Limb (tissue), 2 donors: ENCODE data around the gene RANBP10.

Experiments
- DNase-seq, 2 donors: peaks; one replicate each; pipeline ENCODE4 v3.0.0-alpha.2; 2016; ENCODE audit errors: extremely low spot score in 2 of 2

The RANBP10 gene

DNA sequence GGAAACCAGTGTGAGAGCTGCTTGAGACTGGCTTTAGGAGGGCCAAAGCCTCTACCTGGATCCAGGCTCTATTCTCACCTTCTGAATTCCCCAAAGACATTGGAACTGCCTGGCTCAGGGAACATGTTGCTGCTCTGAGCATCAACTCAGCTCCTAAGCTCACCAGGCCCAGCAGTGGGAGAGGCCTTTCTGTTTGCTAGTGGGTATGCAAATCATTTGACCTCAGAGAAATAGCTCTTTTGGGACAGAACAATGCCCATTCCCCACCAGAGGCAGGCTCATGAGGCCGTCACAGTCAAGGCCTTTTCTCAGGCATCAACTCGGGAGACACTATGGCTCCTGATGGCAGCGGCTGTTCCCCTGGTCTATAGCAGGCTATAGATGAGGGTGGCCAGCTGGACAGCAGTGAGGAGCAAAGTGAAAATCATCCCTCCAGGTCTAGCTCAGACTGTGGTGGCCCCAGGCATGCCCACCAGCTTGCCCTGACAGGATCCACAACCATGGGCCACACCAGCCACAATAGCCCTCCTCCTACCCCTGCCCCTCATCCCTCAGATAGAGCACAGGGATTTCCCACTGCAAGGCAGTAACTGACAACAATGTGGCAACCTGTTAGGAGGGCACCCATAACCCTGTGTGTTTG, 56.8 kb downstream of the RANBP10 start:
- no peak for DNase-seq

DNA sequence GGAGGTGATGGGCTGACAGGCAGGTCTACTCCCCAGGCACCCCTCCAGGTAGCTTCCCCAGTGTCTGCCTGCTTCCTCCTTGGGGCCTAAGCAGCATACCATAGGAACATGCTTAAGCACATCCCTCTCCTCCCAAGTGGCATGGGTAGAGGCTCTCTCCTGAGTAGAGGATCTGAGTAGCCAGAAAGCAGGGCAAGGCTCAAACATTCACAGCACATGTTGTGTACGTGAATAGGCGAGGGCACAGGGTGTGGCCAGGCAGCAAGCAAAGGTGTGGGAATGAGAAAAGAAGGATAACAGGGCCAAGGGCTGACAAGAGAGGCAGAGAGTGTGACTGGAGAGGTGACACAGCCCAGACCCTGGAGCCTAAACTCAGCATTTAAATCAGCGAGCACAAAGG, 57.5 kb downstream of the RANBP10 start:
- no peak for DNase-seq

DNA sequence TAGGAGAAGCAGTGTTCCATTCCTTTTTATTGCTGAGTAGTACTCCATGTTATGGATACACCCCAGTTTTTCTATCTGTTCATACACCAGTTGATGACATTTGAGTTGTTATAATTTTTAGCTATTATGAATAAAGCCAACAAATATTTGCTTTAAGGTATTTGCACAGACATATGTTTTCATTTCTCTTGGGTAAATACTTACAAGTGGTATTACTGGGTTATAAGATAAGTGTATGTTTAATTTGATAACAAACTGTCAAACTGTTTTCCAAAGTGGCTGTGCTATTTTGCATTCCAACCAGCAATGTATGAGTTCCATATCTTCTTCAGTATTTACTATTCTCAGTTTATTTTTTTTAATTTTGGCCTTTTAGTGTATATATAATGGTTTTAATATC, 59.5 kb downstream of the RANBP10 start:
- no peak for DNase-seq

DNA sequence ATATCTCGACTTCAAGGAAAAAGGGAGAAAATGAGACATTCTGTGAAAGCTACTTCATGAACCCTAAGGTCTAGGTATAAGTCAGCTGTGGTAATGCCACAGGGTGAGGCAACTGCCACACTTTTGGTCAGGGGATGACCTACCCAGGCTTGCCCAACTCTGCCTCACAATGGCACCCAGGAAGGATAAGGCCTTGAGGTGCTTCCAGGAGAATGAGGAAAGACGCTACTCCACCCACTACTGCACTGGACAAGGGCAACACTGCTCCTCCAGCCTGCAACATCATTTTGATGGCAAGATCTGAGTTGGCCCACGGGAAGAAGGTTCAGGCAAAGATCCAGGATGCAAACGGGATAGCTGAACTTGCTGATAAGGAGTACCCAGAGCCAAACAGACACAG, 65.2 kb downstream of the RANBP10 start:
- DNase-seq, result no peak

DNA sequence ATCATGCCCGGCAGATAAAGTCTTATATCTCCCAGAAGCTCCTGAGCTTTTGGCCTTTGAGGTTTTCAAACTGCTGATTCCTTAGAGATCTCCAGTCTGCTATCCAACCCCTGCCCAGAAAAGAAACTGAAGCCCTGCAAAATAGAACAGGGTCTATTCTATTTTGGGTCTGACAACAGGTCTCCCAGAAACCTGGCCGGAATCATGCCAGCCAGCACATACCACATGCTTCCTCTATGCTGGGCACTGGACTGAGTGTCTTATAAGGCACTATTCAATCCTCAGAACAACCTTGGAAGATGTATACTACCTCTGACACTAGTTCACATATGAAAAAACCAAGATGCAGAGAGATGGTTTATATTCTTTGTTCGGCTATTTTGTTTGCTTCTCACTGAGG, 66.0 kb downstream of the RANBP10 start:
- DNase-seq, result no peak

DNA sequence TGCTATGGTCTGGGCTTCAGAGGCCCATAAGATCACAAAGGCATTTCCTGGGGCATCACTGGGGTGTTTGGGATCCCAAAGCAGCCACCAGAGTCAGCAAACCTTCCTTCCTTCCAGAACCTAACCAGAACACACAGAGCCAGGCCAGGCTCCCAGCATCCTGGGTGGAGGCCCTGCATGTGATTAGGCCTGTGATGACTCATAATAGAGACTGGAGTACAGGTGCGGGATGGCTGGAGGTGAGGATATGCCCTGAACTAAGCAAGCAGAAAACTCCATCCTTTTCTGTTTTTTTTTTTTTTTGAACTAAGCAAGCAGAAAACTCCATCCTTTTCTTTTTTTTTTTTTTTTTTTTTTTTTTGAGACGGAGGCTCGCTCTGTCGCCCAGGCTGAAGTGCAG, 69.5 kb downstream of the RANBP10 start:
- DNase-seq, result no peak

DNA sequence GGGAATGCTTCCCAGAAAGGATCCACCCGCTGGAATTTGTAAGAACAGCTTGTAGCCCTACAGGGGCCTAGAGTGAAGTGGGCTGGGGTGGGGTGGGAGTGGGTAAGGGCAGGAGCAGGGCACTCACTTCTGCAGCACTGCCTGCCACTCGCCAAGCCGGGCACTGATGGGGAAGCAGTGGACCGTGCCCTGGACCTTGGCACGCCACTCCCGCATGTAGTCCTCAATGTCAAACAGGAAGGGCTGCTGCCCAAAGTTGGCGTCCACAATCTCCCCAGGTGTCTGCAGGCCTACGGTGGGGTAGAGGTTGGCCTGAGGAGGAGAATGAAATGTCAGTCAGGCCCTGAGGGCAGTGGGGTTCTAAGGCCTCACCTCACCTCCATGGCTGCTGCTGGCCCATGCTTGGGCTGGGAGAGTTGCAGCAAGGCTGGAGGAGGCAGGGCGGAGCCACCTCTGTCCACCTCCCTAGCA, 71.6 kb downstream of the RANBP10 start:
- no peak for DNase-seq

DNA sequence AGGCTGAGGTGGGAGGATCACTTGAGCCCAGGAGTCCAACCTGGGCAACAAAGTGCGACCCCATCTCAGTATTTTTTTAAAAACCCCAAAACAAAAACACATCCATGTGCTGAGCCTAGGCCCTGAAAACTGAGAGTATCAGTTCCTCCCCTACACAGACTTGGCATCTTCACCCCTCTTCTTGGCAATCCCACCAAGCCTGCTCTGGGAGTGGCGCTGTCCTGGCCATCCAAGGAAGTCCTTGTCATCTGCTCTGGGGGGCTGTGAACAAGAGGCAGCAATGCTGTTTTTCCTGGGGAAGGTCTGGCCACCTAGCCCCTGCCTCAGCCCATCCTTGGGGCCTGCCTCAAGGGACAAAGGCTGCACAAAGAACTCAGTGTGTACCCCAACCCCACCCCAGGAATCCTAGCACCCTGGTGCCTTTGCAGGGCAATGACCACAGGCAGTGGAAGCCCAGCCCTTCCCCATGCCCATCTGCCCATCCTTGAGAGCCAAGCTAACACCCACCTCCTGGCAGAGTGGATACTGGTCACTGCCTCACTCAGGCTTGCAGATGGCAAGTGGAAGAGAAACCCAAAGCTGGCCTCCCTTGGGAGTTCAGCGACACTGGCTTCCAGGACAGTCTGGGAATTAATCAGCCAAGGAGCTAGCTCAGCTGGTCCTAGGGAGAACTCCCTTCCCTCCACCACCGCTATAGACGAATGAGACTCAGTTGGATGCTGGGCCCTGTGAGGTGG, 72.5 kb downstream of the RANBP10 start:
- no peak for DNase-seq

DNA sequence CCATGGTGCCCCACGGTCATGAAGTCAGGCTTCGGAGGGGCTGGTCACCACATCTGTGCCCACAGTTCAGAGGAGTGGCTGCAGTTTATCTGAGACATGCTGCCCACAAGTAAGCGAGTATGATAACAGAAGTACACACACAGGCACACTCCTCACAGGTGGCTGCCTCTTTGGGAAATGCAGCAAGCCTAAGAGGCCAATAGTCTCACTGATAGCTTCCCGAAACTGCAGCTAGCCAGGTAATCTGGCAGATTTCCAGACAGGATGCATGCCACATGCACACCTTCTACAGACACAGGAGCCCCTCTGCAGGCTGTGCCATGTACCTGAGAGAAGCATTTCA, 74.6 kb downstream of the RANBP10 start:
- DNase-seq, result no peak

DNA sequence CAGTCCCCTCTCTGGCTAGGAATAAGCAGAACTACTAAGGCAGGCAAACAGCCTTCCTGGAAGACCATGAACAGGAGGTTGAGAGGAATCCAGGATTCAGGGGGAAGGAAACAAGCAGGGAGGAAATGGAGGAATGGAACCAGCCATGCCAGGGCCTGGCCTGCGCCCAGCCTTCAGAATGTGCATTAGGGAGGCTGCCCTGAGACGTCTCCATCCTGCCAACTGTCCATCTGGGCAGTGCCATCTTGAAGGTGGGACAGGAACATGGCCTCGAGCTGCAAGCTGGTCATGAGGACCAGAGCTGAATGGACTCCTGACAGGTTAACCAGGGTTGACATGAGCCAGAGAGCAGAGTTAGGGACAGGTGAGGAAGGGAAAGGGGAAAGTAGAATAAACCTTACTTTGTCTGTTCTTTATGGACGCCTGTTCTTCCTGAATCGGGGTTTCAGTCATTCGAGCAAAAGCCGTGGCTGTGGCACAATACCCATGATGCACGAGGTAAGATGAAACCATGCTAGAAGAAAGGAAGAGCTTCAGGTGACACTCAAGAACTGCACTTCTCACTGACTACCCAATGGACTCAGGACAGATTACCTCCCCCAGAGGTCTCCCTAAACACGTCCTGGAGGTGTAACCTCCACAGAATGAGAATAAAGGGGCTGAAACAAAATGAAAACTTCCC, 75.1 kb downstream of the RANBP10 start:
- no peak for DNase-seq

DNA sequence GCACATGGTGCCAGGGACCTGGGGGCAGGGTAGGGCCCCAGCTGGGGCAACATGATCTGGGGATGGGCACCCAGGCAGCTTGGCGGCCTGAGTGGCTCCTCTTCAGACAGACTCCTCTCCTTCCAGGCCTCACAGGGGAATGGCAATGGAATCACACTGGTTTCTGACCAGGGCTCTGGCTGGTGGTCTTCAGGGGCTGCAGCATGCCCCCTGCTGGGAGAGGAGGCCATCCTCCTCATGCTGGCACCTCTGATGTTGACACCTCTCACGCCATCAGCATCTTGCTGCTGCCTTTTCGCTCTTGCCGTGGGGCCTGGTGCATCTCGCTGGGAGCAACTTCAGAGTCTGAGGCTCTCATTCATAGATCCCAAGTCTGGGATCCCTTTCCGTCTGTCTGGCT, 76.0 kb downstream of the RANBP10 start:
- DNase-seq, result no peak

DNA sequence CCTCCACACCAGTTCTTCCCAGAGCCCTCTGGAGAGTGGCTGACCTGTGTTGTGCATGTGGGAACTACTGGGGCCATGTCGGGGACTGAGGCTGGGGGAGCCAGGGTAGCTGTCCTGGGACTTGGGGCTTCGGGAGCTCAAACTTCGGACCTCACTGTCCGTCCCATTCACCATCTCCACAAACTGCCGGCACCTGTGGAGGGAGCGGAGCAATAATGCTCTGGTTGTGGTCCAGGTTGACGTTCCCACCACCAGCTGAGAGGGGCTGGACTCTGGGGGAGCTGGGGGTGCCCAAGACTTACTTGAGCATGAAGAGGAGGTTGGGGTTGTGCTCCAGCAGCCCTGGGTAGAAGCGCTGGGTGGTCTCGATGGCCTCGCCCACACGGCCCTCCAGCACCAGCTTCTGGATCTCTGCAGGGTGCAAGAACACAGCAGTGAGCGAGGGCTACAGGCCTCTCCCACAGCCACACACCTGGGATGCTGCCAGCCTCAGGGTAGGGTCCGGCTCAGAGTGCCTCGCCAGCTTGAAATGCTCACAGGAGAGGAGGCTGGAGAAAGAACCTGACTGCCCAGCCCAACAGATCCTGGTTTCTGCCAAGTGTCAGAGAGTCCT, 76.6 kb downstream of the RANBP10 start:
- no peak for DNase-seq

DNA sequence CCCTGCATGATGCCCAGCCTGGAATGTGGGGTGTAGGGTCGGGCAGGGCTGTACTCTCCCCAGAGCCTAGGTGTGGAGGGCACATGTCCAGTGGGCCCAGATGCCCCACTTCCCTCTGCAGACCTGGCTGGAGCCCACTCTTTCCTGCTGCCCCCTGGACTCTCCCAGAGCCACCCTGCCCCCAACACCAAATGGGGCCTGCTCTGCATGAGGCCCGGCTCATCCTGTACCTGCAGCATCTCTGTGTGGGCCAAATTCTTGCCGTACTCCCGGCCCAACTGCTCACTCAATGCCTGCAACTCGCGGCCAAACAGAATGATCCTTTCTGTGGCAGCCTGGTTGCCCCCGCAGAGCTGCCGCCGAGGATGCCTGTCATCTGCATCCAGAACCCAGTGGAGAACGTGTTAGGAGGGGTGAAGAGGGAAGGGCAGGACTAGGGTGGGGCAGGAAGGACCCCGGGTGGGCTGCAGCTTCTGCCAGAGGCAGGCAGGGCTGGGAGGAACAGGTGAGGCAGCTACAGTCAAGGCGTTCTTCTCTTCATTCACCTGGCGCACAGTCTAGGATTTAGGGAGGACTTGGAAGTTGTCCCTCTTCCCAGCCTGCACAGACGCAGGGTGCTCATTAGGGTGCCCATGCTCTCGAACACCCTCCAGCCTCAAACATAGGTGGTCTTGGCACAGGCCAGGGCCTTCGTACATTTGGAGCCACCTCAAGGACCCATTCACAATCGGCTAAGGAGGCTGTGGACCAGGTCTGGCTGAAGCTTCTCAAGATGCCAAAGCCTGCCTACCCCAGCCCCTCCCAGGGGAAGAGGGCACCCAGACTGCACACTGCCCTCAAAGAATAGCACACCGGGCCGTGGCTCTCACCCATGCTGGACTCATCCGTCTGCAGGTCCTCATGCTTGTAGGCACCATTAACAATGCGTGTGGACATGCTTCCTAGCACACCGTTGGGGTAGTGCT, 78.6 kb downstream of the RANBP10 start:
- no peak for DNase-seq

DNA sequence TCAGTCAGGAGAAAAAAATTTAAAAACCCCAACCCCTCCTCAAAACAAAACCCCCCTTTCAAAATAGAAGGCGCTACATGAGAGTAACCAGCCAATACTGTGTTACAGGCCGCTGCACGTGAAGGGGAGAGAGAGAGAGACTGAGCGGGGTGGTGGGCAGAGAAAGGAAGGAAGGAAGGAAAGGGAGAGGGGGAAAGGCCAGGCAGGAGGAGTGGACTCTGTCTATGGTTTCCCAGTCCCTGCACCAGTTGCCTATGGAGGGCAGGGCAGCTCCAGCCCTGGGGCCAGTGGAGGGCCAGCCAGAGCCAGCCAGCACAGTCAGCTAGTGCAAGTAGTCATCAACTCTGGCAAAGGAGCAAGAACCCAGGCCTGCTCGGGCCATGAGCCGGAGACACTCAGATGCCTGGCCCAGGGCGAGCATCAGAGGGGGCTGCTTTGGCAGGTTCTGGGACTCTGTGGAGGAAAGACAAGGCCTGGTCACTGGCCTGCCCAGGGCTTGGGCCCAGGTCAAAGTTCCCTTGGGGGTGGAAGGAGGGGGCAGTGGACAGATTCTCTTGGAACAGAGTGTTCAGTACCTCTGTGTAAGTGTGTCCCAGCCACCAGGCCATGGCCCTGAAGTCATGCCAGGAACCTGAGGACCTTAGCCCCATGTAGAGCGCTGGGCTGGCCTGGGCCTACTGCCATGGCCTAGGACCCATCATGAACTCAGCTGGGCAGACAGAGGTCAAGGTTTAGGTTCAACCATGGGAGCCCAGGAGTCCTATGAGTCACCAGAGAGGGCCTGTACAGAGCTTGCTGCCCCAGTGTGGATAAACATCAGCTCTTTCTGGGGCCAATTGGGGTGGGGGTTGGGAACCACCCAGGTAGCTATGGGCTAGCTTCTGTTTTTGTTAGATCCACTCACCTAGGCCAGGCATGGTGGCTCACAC, 80.0 kb downstream of the RANBP10 start:
- no peak for DNase-seq

DNA sequence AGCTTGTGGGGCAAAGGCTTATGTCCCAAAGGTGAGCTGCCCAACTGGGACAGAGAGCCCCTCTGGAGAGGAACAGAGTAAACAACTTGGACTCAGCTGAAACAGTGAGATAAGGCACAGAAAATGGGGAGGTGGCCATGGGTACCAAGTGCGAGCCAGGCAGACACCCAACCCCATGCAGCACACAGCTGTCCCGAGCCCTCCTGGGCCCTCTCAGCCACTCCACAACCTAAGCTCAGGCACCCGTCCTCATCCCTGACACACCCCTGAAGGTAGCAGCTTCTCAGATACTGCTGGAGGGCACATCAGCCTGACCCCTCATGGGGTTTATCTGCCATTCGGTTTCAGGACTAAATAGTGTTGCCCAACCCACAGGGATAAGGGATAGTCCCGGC, 82.5 kb downstream of the RANBP10 start:
- no peak for DNase-seq

DNA sequence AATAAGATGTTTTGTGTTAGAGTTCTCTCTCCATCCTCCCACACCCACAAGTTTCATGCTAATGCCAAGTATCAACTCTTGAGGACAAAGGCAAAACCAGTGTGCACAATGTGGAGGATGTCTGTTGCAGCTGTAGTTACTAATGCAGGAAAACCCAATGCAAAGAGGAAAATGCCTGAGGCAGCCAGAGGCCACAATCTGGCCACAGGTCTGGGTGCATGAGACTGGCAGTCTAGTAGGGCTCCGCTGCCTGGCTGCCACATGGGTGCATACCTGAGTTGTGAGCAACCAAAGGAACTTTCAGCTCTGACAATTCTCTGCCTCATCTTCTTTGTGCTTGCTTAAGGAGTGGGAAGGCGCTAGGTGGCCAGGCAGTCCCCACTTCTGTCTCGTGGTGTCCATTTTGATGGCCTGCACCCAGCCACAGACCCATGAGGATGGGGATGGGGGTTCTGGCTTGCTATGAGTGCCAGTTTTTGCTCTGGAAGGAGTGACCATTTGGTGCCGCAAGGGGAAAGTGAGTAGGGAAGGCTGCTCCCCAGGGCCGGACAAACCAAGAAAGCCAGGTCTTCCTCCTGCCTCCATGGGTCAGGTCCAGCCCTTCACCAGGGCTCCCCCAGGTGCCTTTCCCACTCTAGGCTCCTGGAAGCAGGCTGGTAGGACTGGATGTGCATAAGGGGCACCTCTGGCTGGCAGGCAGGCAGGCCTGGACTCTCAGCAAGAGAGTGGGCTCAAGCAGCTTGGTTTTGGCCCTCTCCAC, 83.0 kb downstream of the RANBP10 start:
- no peak for DNase-seq

DNA sequence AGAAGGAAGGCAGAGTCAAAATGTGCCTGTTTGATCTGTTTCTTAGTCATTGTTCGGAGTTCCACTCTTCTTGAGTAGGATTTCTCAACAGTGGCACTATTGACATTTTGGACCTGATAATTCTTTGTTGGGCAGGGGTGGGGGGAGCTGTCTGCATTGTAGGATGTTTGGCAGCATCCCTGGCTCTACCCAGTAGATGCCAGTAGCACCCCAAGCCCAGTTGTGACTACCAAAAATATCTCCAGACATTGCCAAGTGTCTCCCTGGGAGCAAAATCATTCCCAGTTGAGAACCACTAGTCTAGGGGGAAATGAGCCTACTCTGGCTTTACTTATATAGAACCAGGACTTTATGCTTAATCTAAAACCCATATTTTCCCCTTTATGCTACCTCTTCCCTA, 86.1 kb downstream of the RANBP10 start:
- no peak for DNase-seq

DNA sequence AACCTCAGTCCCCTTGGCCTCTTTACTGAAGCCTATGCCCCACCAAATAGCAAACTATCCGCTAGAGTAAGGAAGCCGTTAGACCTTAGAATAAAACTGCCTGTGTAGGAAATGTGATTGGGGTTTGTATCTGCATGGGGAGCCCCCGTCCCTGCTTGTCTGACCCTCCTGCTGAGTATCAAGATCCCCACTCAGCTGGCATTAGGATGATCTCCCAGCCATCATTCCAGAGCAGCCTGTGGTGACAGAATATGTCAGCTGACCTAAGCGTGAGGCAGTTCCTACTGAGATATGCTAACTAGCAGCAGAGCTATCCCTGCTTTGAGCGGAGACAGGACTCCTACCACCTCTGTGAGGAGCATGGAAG, 86.6 kb downstream of the RANBP10 start:
- DNase-seq, result peak in 1 of 2 donors; percentile 39

DNA sequence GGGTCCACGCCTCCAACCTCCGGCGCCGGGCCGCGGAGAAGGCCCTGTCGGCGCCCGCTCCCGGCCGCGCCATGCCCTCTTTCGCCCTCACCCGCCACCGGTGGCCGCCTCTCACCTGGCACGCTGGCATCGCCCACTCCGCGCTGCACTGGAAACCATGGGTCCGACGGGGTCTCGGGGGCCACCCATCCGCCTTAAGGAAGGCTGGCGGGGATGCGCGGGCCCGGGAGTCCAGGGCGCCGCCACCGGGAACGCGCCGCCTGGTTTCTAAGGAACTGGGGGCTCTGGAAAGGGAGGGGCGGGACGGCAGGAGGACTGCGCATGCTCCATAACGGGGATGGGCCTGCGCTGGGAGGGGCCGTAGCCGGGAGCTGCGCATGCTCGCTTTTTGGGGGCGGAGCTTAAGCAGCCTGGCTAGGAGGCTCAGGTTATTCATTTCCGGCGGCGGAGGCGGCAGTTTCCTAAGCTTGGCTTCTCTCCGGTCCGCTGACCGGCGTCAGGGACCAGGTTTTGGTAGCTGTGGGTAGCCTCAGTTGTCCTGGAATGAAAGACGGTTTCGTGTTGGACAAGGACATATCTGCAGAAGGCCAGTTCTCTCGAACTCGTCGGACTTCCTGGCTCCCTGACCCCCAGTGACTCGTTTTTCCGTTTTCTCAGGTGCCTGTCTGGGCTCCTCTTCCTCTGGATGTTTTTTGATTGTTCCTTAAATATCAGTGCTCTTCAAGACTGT, 87.1 kb downstream of the RANBP10 start, which contains the start of gene GFOD2:
Gene GFOD2, minus strand, starts transcription at position 269 of the 730 bp plus-strand sequence. CDS start 33,601 bp downstream, outside the sequence.
- DNase-seq, result peak; percentile 97 to 99
